Tibial artery (tissue), 4 donors: ENCODE measurements around the gene RRAGA.

Experiments
- DNase-seq, 2 donors: peaks; one replicate each; pipeline ENCODE4 v3.0.0-alpha.2; 2019
- H3K27ac ChIP-seq, 2 donors: fragments of 200-600 bp; sonication (generic) in 1 of 2; 1 replicate in 1 of 2; 2 replicates in 1 of 2; pipeline ENCODE4 v1.5.1; 2018 to 2019; ENCODE audit warnings: mild to moderate bottlenecking in 1 of 2
- H3K27me3 ChIP-seq, 2 donors: fragments of 200-600 bp; sonication (generic) in 1 of 2; one replicate each; pipeline versions ENCODE4 v1.5.1 to v1.6.0; 2016 to 2019
- H3K36me3 ChIP-seq, 3 donors: fragments of 200-600 bp; sonication (generic) in 2 of 3; one replicate each; pipeline ENCODE4 v1.5.1; 2016 to 2019; ENCODE audit warnings: mild to moderate bottlenecking in 2 of 3
- H3K4me1 ChIP-seq, 4 donors: fragments of 200-600 bp; sonication (generic) in 2 of 4; 1 replicate in 3 of 4; 2 replicates in 1 of 4; pipeline ENCODE4 v1.5.1; 2016 to 2019
- H3K4me3 ChIP-seq, 2 donors: fragments of 200-600 bp; sonication (generic) in 1 of 2; 1 replicate in 1 of 2; 2 replicates in 1 of 2; pipeline ENCODE4 v1.5.1; 2018 to 2019; ENCODE audit warnings: mild to moderate bottlenecking in 2 of 2
- H3K9me3 ChIP-seq, 3 donors: fragments of 200-600 bp; sonication (generic) in 1 of 3; one replicate each; pipeline ENCODE4 v1.5.1; 2016 to 2019
- CTCF ChIP-seq, 2 experiments: fragments of 200-600 bp in 1 of 2; fragments of 450-650 bp in 1 of 2; IDR thresholded peaks; one replicate each; pipeline ENCODE4 v1.5.1; 2017 to 2019; ENCODE audit warnings: antibody characterized with exemption in 2 of 2, mild to moderate bottlenecking in 1 of 2, moderate library complexity in 1 of 2
- intact Hi-C: fragments of 100-400 bp; cut with DNase I; formaldehyde crosslinking; loops from one replicate; pipeline ENCODE4 v1.15.0; 2023; ENCODE audit warnings: low total_unique reads

RRAGA gene

DNA sequence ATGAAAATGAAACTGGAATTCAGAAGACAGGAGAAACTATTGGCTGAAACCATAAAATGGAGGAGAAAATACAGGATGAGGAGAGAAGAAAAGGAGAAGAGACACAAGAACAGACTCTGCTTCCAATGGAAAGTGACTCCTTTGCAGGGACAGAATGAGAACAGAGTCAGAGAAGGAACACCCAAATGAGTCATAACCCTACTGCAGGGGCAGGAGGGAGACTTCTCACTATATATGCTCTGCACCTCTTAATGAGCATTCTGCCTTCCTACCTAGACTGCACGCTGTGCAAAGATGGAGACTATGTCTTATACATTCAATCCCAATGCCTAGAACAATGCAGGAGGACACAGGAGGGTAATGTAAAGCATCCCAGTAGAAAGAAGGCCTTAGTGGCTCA is 18.3 kb upstream of the RRAGA start:
- intact Hi-C loops, result no loop called here
- no peak for TF ChIP-seq CTCF (IDR thresholded peaks at IDR 0.05)
- no peak overlapping the region for H3K4me3 ChIP-seq
- no peaks in the 10 kb centered on the region for H3K9me3 ChIP-seq
- peaks cover 0 to 7% of the 10 kb centered on the region in 2 donors for H3K27me3 ChIP-seq
- no peak overlapping the region for H3K27ac ChIP-seq
- H3K4me1 ChIP-seq, result no peaks in the 10 kb centered on the region
- DNase-seq, result no peak
- H3K36me3 ChIP-seq, result no peaks in the 10 kb centered on the region

DNA sequence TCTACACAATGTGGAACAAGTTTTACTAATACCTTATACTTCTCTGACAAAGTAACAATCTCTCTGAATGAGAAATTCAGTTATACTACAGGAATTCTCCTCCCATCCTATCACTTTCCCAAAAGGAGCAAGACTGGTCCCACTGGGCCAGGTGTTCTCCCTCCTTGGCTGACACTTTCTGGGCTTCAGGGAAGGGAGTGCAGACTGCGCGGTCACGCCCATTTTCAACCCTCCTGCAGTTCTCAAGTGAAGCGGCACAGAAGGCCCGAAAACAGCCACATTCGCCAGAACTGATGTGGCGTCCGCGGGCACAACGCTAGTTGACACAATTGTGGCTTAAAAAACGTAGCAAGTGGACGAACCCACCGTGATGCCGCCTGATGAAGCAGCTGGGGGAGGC is 16.8 kb upstream of the RRAGA start:
- intact Hi-C loops, result no loop called here
- DNase-seq, result no peak
- Histone ChIP-seq H3K4me1 (no peaks in the 10 kb centered on the region), H3K27ac (no peak overlapping the region), H3K36me3 (no peaks in the 10 kb centered on the region), H3K27me3 (peaks cover 0 to 7% of the 10 kb centered on the region in 2 donors), H3K9me3 (no peaks in the 10 kb centered on the region), H3K4me3 (no peak overlapping the region)
- TF ChIP-seq CTCF (IDR thresholded peaks at IDR 0.05), result no peak

DNA sequence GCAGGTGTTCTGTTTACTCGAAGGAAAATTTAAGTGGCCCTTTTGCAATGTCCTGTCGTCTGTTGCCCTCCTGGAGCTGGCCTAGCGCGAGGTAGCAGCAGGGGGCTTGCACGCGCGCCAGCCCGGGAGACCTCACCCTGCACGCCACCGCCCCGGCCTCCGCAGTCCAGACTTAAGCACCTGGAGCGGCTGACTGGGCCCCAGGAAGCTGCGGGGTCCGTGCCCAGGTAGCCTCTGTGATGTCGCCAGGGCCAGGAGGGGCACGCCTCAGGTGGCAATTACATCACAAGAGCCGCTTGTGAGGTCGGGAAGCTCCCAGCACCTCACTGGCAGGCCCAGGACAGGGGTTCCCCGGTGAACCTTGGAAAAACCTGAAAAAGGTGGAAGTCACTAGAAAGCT is 16.2 kb upstream of the RRAGA start, which contains the start of gene SAXO1:
Gene SAXO1 (minus strand): TSS at position 195 of the 400 bp plus-strand sequence. CDS start 301 bp downstream, outside the sequence.
- no peaks in the 10 kb centered on the region for H3K36me3 ChIP-seq
- no peak within 1 kb of the TSS for H3K27ac ChIP-seq
- no peak for TF ChIP-seq CTCF (IDR thresholded peaks at IDR 0.05)
- no peak for DNase-seq
- peaks cover 0 to 7% of the 10 kb centered on the region in 2 donors for H3K27me3 ChIP-seq
- intact Hi-C loops, result no loop called here
- no peak within 1 kb of the TSS for H3K4me3 ChIP-seq
- H3K4me1 ChIP-seq, result no peaks in the 10 kb centered on the region
- H3K9me3 ChIP-seq, result no peaks in the 10 kb centered on the region

DNA sequence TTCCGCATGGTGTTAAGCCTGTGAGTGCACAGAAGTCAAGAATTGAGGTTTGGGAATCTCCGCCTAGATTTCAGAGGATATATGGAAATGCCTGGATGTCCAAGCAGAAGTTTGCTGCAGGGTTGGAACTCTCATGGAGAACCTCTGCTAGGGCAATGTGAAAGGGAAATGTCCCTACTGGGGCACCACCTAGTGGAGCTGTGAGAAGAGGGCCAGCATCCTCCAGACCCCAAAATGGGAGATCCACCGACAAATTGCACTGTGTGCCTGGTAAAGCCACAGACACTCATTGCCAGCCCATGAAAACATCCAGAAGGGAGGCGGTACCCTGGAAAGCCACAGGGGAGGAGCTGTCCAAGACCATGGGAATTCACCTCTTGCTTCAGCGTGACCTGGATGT is 12.6 kb upstream of the RRAGA start:
- H3K36me3 ChIP-seq, result no peaks in the 10 kb centered on the region
- TF ChIP-seq CTCF (IDR thresholded peaks at IDR 0.05), result no peak
- intact Hi-C loops, result no loop called here
- H3K27me3 ChIP-seq, result no peaks in the 10 kb centered on the region
- H3K4me3 ChIP-seq, result no peak overlapping the region
- no peaks in the 10 kb centered on the region for H3K4me1 ChIP-seq
- H3K9me3 ChIP-seq, result no peaks in the 10 kb centered on the region
- no peak for DNase-seq
- H3K27ac ChIP-seq, result no peak overlapping the region

GRCh38 chr9:19049917-19050636 is 850 bp downstream of the RRAGA start:
- no peak for TF ChIP-seq CTCF (IDR thresholded peaks at IDR 0.05)
- intact Hi-C loops, result loop anchor here (10.0 kb wide), 2 partner anchors 55 to 405 kb away; partner anchors contain the start of gene HAUS6
- Histone ChIP-seq H3K27ac (peak overlapping the region; percentile 96 to 97), H3K4me1 (peaks cover 5 to 39% (median 16%) of the 10 kb centered on the region in 4 donors), H3K27me3 (no peaks in the 10 kb centered on the region), H3K9me3 (no peaks in the 10 kb centered on the region), H3K4me3 (peak overlapping the region; percentile 79 to 82), H3K36me3 (peaks cover 0 to 6% (median 3%) of the 10 kb centered on the region in 3 donors)
- no peak for DNase-seq
